WTC11 (cell line): Measurements from ENCODE around the gene ARHGEF38.

ENCODE experiments used
- CTCF ChIP-seq: fragments of 200-600 bp; IDR thresholded peaks from 2 replicates; pipeline ENCODE4 v1.8.0; 2022; ENCODE audit warnings: antibody characterized with exemption
- ZNF121 ChIP-seq: sonication (generic); formaldehyde crosslinking; IDR thresholded peaks from 2 replicates; pipeline ENCODE4 v1.8.0; 2023; ENCODE audit warnings: missing genetic modification reagents

DNA sequence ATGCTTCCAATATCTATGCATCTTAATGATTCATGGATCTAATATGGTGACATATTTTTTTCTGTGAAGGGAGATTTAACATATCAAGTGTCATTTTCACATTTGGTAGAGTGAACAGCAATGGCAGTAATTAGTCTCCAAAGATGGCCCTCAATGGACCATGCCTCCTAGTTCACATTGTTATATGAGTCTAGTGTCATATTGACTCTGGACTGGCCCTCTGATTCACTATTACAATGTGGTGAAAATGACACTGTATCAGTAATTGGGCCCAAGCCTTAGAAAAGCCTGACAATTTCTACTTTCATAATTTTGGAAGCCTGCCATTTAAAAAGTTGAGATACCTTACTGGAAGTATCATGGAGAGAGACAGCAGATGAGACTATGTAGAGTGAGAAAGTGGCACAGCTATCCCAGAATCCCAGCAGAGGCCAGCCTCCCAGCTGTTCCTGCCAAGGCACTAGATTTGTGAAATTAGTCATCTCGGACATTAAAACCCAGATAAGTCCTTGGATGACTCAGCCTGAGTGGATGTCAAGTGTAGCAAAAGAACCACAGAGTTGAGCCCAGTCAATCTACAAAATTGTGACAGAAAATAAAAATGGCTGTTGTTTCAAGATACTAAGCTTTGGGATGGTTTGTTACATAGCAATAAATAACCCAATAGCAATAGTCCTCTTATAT is 68.4 kb downstream of the ARHGEF38 start:
- no peak for TF ChIP-seq CTCF
- TF ChIP-seq ZNF121 (CRISPR knock-in tag): no peak
